ENCODE results near the gene UMODL1.
"Not testable (repeated sequence)": the region's sequence is repeated elsewhere in the genome, so short reads cannot be mapped to it uniquely, and the experiment has no call there.

Gene UMODL1

DNA sequence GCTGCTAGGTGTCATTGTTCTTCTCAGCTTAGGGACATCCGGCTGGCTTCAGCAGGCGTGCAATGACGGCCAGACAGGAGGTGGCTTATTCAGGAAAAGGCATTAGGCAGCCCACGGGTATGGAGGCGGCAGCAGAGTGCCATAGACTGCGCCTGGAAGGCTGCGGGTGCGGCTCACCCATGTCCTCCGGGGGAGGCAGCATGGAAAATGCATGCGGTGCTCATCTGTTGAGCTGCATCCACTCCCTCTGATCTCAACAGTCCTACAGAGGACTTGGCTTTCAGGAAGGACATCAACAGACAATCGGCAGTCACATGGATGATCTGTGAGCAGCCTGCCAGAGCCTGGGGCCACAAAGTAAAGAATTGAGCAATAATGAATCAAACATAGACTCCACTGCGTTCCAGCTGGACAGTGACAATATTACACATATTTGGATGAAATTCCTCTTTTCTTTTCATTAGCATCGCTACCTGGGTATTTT, 42.9 kb downstream of the UMODL1 start:
- no peak overlapping the region for H3K27ac ChIP-seq (ENCODE audit: low read depth, low read length)
- no peaks in the 10 kb centered on the region for H3K9me3 ChIP-seq (ENCODE audit: low read length)
- H3K4me3 ChIP-seq (ENCODE audit: low read depth in 1 of 2, low read length in 2 of 2): no peak overlapping the region
- no peak overlapping the region for H3K9ac ChIP-seq (ENCODE audit: low read length)
- H3K36me3 ChIP-seq (ENCODE audit: insufficient read depth, low read length): no peaks in the 10 kb centered on the region
- H3K27me3 ChIP-seq (ENCODE audit: control insufficient read depth in 1 of 2, insufficient read depth in 2 of 2, low read length in 2 of 2): peaks cover 0 to 17% of the 10 kb centered on the region in 2 donors
- H3K4me1 ChIP-seq (ENCODE audit: insufficient read depth, low read length): peaks cover 5% of the 10 kb centered on the region

DNA sequence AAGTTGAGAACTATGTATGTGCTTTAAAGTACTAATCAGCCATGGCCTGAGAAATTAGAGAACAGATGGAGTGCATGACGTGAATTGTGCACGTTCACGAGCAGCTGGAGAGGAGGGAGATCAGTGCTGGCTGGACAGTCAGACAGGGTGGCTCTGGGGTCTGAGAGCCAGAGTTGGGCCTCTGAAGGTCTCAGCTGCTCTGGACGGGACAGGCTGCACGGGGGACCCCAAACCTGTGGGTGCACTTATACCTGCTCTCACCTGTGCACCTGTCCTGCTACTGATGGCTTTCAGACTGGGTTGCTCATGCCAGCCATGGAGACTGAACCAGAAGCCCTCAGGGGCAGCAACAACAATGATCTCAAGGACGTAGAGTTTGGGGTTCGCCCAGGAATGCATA, 43.5 kb downstream of the UMODL1 start:
- Histone ChIP-seq H3K36me3 (ENCODE audit: insufficient read depth, low read length) (no peaks in the 10 kb centered on the region), H3K4me3 (ENCODE audit: low read depth in 1 of 2, low read length in 2 of 2) (no peak overlapping the region), H3K27me3 (ENCODE audit: control insufficient read depth in 1 of 2, insufficient read depth in 2 of 2, low read length in 2 of 2) (peaks cover 0 to 23% of the 10 kb centered on the region in 2 donors), H3K9me3 (ENCODE audit: low read length) (no peaks in the 10 kb centered on the region), H3K4me1 (ENCODE audit: insufficient read depth, low read length) (peaks cover 5% of the 10 kb centered on the region), H3K9ac (ENCODE audit: low read length) (no peak overlapping the region), H3K27ac (ENCODE audit: low read depth, low read length) (no peak overlapping the region)

DNA sequence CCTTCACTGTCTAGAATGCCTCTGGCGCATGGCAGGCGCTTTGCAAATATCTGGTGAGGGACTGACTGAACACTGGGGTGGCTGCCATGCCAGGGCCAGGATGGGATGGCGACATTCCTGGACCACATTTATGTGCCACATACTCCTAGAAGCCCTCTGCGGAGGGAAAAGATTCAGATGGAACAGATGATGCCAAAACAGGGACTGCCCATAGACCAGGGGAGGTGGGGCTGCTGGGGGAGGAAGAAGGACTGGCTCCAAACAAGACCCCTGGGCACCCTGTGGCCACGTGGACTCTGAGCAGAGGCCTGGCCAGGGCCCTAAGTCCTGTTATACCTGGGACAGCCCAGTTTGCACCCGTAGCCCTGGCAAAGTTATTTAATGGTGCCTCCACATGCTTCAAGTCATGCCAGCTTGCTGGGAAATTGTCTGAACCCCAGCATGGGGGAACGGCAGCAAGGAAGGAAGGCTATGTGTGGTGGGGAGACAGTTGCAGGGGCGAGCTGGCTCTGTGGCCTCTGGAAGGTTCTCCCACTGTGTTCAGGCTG, 44.1 kb downstream of the UMODL1 start:
- H3K4me1 ChIP-seq (ENCODE audit: insufficient read depth, low read length): peaks cover 5% of the 10 kb centered on the region
- no peaks in the 10 kb centered on the region for H3K9me3 ChIP-seq (ENCODE audit: low read length)
- H3K4me3 ChIP-seq (ENCODE audit: low read depth in 1 of 2, low read length in 2 of 2): no peak overlapping the region
- no peak overlapping the region for H3K27ac ChIP-seq (ENCODE audit: low read depth, low read length)
- H3K36me3 ChIP-seq (ENCODE audit: insufficient read depth, low read length): no peaks in the 10 kb centered on the region
- H3K9ac ChIP-seq (ENCODE audit: low read length): no peak overlapping the region
- H3K27me3 ChIP-seq (ENCODE audit: control insufficient read depth in 1 of 2, insufficient read depth in 2 of 2, low read length in 2 of 2): peaks cover 0 to 24% of the 10 kb centered on the region in 2 donors

DNA sequence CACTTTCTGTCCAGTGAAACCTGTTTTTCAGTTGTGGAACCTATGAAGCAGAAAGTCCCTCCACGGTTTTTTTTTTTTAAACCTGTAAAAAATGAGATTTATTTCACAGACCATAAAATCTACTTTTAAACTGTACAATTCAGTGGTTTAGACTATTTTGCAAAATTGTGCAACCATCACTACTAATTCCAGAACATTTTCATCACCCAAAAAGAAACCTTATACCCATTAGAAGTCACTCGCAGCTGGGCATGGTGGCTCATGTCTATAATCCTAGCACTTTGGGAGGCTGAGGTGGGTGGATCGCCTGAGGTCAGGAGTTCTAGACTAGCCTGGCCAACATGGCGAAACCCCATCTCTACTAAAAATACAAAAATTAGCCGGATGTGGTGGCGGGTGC, 45.4 kb downstream of the UMODL1 start:
- H3K36me3 ChIP-seq (ENCODE audit: insufficient read depth, low read length); H3K9ac ChIP-seq (ENCODE audit: low read length); H3K4me1 ChIP-seq (ENCODE audit: insufficient read depth, low read length); H3K27ac ChIP-seq (ENCODE audit: low read depth, low read length); H3K9me3 ChIP-seq (ENCODE audit: low read length); H3K4me3 ChIP-seq (ENCODE audit: low read depth in 1 of 2, low read length in 2 of 2): not testable (repeated sequence)
- peaks cover 0 to 24% of the 10 kb centered on the region in 2 donors for H3K27me3 ChIP-seq (ENCODE audit: control insufficient read depth in 1 of 2, insufficient read depth in 2 of 2, low read length in 2 of 2)

DNA sequence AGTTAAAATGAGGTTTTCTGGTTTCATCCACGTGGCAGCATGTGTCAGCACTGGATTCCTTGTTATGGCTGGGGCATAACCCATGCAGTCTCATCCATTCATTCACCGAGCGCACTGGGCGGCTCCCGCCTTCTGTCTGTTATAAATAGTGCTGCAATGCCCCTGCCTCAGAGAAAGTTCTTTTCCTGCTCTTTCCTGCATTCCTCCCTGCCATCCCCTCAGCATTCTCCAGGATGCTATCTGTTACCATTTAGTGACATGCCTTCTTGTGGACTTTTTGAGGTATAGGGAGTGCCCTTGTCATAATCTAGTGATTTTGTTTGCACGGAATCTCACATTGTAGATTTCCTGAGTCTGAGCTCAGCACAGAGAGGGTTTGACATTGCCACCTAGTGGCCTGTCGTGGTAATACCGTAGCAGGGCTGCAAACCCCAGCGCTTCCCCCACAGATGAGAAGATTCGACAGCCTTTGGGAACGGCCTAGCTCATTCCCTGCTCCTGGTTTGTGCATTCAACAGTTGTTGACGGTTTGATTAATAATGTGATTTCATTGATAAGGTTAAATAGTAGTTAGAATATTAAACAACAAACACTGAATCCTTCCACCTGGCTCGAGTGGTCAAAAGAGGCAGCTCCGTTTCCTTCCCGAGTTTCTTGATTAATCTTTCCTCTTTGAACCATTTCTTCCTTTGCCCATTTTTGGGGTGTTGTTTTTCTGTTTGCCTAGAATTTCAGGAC, 46.3 kb downstream of the UMODL1 start:
- Histone ChIP-seq H3K9ac (ENCODE audit: low read length) (no peak overlapping the region), H3K4me3 (ENCODE audit: low read depth in 1 of 2, low read length in 2 of 2) (peak overlapping the region in 1 of 2 donors; percentile 50), H3K36me3 (ENCODE audit: insufficient read depth, low read length) (no peaks in the 10 kb centered on the region), H3K27ac (ENCODE audit: low read depth, low read length) (no peak overlapping the region), H3K4me1 (ENCODE audit: insufficient read depth, low read length) (peaks cover 5% of the 10 kb centered on the region), H3K9me3 (ENCODE audit: low read length) (no peaks in the 10 kb centered on the region), H3K27me3 (ENCODE audit: control insufficient read depth in 1 of 2, insufficient read depth in 2 of 2, low read length in 2 of 2) (peaks cover 0 to 24% of the 10 kb centered on the region in 2 donors)

DNA sequence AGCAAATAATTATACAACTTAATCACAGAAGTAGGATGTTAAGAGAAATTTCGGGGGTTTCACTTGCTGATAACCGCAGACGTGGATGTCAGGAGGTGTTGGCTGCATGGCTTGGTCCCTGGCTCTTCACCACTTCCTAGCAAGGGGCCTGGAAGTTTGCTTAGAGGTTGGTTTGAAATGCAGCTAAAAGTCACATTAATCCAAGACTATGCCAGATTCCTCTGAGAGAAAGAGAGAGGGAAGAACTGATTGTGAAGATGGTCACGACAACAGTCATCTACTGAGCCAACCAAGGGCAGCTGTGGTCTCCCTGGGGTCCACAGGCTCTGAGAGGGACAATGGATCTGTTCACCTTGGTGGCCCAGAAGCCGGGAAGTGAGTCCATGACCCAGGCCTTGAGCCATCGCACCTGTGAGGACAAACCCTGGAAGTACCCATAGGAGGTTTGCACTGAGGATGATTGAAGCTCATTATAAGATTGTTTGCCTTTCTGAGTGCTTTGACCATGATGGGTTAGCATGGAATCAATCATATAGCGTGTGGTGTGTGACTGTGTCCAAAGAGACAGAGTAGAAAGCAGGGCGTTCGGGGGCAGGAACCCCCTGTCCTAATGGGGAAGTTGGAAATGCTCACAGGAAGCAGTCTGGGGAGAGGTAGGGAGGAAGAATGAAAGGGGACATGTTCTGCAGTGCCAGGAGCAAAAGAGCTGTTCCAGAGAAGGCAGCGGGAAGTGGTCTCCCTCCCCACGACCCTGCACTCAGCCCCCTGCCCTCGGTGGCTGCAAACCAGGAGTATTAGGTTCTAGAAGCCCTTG, 47.1 kb downstream of the UMODL1 start:
- no peaks in the 10 kb centered on the region for H3K36me3 ChIP-seq (ENCODE audit: insufficient read depth, low read length)
- peaks cover 0 to 30% of the 10 kb centered on the region in 2 donors for H3K27me3 ChIP-seq (ENCODE audit: control insufficient read depth in 1 of 2, insufficient read depth in 2 of 2, low read length in 2 of 2)
- H3K4me1 ChIP-seq (ENCODE audit: insufficient read depth, low read length): peaks cover 5% of the 10 kb centered on the region
- no peak overlapping the region for H3K9ac ChIP-seq (ENCODE audit: low read length)
- H3K27ac ChIP-seq (ENCODE audit: low read depth, low read length): no peak overlapping the region
- no peak overlapping the region for H3K4me3 ChIP-seq (ENCODE audit: low read depth in 1 of 2, low read length in 2 of 2)
- no peaks in the 10 kb centered on the region for H3K9me3 ChIP-seq (ENCODE audit: low read length)

DNA sequence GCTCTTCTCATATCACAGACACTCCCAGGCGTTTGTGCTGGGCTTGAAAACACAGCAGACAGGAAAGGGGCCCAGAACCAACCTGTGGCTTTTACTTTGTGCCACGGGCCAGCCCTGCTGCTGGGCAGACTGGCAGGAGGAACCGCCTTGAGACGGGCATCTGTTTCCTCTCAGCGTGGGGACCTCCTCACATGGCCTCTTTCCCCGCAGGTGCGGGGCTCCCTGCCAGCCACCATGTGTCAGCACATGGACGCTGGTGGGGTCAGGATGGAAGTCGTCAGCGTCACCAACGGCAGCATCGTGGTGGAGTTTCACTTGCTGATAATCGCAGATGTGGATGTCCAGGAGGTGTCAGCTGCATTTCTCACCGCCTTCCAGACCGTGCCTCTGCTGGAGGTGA, 47.8 kb downstream of the UMODL1 start:
- H3K9me3 ChIP-seq (ENCODE audit: low read length): no peaks in the 10 kb centered on the region
- no peaks in the 10 kb centered on the region for H3K36me3 ChIP-seq (ENCODE audit: insufficient read depth, low read length)
- no peak overlapping the region for H3K9ac ChIP-seq (ENCODE audit: low read length)
- H3K4me3 ChIP-seq (ENCODE audit: low read depth in 1 of 2, low read length in 2 of 2): no peak overlapping the region
- H3K27ac ChIP-seq (ENCODE audit: low read depth, low read length): no peak overlapping the region
- H3K4me1 ChIP-seq (ENCODE audit: insufficient read depth, low read length): peaks cover 5% of the 10 kb centered on the region
- peaks cover 0 to 33% of the 10 kb centered on the region in 2 donors for H3K27me3 ChIP-seq (ENCODE audit: control insufficient read depth in 1 of 2, insufficient read depth in 2 of 2, low read length in 2 of 2)

DNA sequence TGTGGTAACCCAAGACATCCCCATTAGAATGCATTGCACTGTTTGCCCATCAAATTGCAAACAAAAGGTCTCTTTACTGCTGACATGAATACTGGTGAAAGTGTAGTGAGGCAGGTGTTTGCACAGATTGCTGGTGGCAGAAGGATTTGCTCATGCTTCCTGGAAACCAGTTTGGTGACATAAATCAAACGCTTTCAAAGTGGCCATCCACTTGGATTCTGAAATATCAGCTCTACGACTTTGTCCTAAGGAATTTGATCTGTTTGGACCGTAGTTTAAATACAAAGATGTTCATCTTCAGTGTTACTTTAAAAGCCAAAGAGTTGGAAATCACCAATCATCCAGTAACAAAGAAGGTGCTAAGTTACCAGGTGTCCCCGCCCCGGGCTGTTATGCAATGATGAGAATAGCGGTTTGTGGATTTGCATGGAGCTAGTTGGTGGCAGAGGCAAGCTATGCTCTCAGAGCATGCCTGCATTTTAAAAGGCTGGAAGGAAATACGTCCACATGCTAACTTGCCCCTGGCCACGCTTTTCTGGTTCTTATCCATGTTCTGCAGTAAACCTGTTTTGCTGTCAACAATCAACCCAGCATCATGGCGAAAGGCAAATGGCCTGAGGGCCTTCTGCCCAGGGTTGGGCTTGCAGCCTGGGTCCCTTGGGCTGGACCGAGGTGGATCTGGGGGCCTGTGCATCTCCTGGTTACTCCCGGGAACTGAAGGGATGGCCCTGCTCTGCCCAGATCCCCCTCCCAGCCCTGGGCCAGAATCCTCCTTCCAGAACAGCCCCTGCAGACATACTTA, 49.2 kb downstream of the UMODL1 start:
- Histone ChIP-seq H3K27ac (ENCODE audit: low read depth, low read length) (no peak overlapping the region), H3K9ac (ENCODE audit: low read length) (no peak overlapping the region), H3K27me3 (ENCODE audit: control insufficient read depth in 1 of 2, insufficient read depth in 2 of 2, low read length in 2 of 2) (peaks cover 0 to 36% of the 10 kb centered on the region in 2 donors), H3K36me3 (ENCODE audit: insufficient read depth, low read length) (no peaks in the 10 kb centered on the region), H3K4me3 (ENCODE audit: low read depth in 1 of 2, low read length in 2 of 2) (no peak overlapping the region), H3K9me3 (ENCODE audit: low read length) (no peaks in the 10 kb centered on the region), H3K4me1 (ENCODE audit: insufficient read depth, low read length) (peaks cover 5% of the 10 kb centered on the region)

DNA sequence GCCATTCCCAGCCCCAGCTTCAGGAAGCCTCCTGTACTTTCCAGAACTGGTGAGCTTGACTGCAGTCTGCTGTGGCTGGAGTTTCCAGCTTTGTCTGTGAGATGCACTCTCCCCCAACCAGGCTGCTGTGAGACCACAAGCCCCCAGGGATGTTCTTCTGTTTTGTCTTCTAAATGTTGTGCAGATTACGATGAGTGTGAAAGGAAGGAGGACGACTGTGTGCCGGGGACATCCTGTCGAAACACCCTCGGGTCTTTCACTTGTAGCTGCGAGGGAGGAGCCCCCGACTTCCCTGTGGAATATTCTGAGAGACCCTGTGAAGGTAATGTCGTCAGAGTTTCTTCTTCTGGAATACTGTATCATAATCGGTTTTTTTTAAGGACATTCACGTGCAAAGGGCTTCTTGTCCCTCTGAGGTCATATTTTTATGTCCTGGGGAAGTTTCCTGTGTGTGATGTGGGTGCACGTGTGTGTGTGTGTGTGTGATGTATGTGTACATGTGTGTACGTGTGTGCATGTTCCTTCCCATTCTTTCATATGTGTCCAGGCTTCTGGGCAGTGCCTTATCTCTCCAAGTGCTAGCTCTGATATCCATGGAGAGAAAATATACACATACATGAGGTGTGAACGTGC, 49.9 kb downstream of the UMODL1 start:
- no peak overlapping the region for H3K4me3 ChIP-seq (ENCODE audit: low read depth in 1 of 2, low read length in 2 of 2)
- H3K9ac ChIP-seq (ENCODE audit: low read length): no peak overlapping the region
- H3K36me3 ChIP-seq (ENCODE audit: insufficient read depth, low read length): no peaks in the 10 kb centered on the region
- peaks cover 0 to 40% of the 10 kb centered on the region in 2 donors for H3K27me3 ChIP-seq (ENCODE audit: control insufficient read depth in 1 of 2, insufficient read depth in 2 of 2, low read length in 2 of 2)
- H3K9me3 ChIP-seq (ENCODE audit: low read length): no peaks in the 10 kb centered on the region
- H3K27ac ChIP-seq (ENCODE audit: low read depth, low read length): no peak overlapping the region
- peaks cover 5% of the 10 kb centered on the region for H3K4me1 ChIP-seq (ENCODE audit: insufficient read depth, low read length)

DNA sequence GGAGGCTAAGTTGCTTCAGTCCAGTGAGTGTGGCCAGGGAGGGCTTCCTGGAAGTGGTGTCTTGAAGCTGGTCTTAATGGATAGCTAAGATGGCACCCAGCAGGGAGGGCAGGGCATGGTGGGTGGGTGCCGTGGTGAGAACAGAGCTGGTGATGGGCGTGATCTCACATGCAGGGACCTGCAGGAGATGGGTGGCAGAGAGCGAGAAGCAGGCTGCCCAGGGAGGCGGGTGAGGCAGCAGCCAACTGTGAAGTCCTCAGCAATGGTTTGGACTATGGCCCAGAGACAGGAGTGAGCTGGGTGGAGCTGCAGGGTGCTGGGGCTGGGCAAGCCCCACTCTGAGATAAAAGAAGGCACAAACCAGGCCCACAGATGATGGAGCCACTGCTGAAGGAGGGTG, 50.7 kb downstream of the UMODL1 start:
- Histone ChIP-seq H3K27me3 (ENCODE audit: control insufficient read depth in 1 of 2, insufficient read depth in 2 of 2, low read length in 2 of 2) (peaks cover 0 to 48% of the 10 kb centered on the region in 2 donors), H3K9me3 (ENCODE audit: low read length) (no peaks in the 10 kb centered on the region), H3K27ac (ENCODE audit: low read depth, low read length) (no peak overlapping the region), H3K4me1 (ENCODE audit: insufficient read depth, low read length) (peaks cover 5% of the 10 kb centered on the region), H3K36me3 (ENCODE audit: insufficient read depth, low read length) (no peaks in the 10 kb centered on the region), H3K9ac (ENCODE audit: low read length) (no peak overlapping the region), H3K4me3 (ENCODE audit: low read depth in 1 of 2, low read length in 2 of 2) (no peak overlapping the region)
